SU-DHL-6 (cell line): ENCODE measurements around the gene HERC4.
"Not testable (repeated sequence)": the region's sequence is repeated elsewhere in the genome, so short reads cannot be mapped to it uniquely, and the experiment has no call there.

ENCODE experiments used
- H2AFZ ChIP-seq: fragments of 200-600 bp; sonication (generic); 2 replicates; pipeline ENCODE4 v1.6.1; 2014; ENCODE audit warnings: low read depth, mild to moderate bottlenecking, moderate library complexity, mixed read lengths, antibody characterized with exemption, low read length; ENCODE audit not compliant: severe bottlenecking
- H3F3A ChIP-seq: fragments of 200-600 bp; shearing (Covaris generic); 2 replicates; pipeline ENCODE4 v1.6.0; 2016; ENCODE audit warnings: antibody characterized with exemption, mild to moderate bottlenecking; ENCODE audit not compliant: insufficient read depth
- H3K27ac ChIP-seq: fragments of 200-600 bp; sonication (generic); 2 replicates; pipeline ENCODE4 v1.5.1; 2016; ENCODE audit warnings: low read depth, mild to moderate bottlenecking, low read length, moderate library complexity, mixed read lengths
- H3K27me3 ChIP-seq: fragments of 200-600 bp; sonication (generic), shearing (Covaris generic); 2 replicates; pipeline ENCODE4 v1.6.0; 2014; ENCODE audit warnings: mild to moderate bottlenecking, low read length
- H3K36me3 ChIP-seq: fragments of 200-600 bp; sonication (generic); 2 replicates; pipeline ENCODE4 v1.6.1; 2014; ENCODE audit warnings: mild to moderate bottlenecking, low read length, mixed read lengths
- H3K4me2 ChIP-seq: fragments of 300-600, 200-600 bp; shearing (Covaris generic), sonication (generic); 2 replicates; pipeline ENCODE4 v1.6.0; 2014; ENCODE audit warnings: low read length, low read depth, mild to moderate bottlenecking; ENCODE audit not compliant: poor library complexity, severe bottlenecking
- H3K4me3 ChIP-seq: fragments of 200-600 bp; sonication (generic); 2 replicates; pipeline ENCODE4 v1.5.1; 2014; ENCODE audit warnings: antibody characterized with exemption, low read length, mild to moderate bottlenecking, mixed read lengths; ENCODE audit not compliant: insufficient read depth, poor library complexity, severe bottlenecking
- H3K79me2 ChIP-seq: fragments of 200-600 bp; sonication (generic); 2 replicates; pipeline ENCODE4 v1.6.1; 2014; ENCODE audit warnings: mild to moderate bottlenecking, low read length, moderate library complexity; ENCODE audit not compliant: insufficient read depth
- H3K9ac ChIP-seq: fragments of 200-600 bp; sonication (generic); 2 replicates; pipeline ENCODE4 v1.7.0; 2014; ENCODE audit warnings: mild to moderate bottlenecking, low read length
- H3K9me2 ChIP-seq: fragments of 200-600 bp; sonication (generic); replicated peaks from 2 replicates; pipeline ENCODE4 v1.6.1; 2014; ENCODE audit warnings: low read length; ENCODE audit not compliant: insufficient read depth
- H3K9me3 ChIP-seq: fragments of 200-600 bp; sonication (generic); 2 replicates; pipeline ENCODE4 v1.6.1; 2014; ENCODE audit warnings: low read length, mixed read lengths; ENCODE audit not compliant: insufficient read depth
- H4K20me1 ChIP-seq: fragments of 200-600 bp; sonication (generic); 2 replicates; pipeline ENCODE4 v1.6.1; 2014; ENCODE audit warnings: low read depth, mild to moderate bottlenecking, antibody characterized with exemption, low read length, moderate library complexity, mixed read lengths
- EZH2phosphoT487 ChIP-seq: fragments of 200-600 bp; sonication (generic), shearing (Covaris generic); conservative IDR thresholded peaks from 2 replicates; pipeline ENCODE4 v1.6.1; 2018; ENCODE audit warnings: mild to moderate bottlenecking, antibody characterized with exemption, low read length, moderate library complexity, mixed read lengths
- TF ChIP-seq, protein P1 (sequence below): fragments of 200-600 bp; sonication (generic); IDR thresholded peaks from one replicate; pipeline ENCODE4 v1.5.1; 2017; ENCODE audit warnings: antibody characterized with exemption, mild to moderate bottlenecking, low read length, moderate library complexity; ENCODE audit not compliant: insufficient read depth, poor library complexity, severe bottlenecking

HERC4 gene

DNA sequence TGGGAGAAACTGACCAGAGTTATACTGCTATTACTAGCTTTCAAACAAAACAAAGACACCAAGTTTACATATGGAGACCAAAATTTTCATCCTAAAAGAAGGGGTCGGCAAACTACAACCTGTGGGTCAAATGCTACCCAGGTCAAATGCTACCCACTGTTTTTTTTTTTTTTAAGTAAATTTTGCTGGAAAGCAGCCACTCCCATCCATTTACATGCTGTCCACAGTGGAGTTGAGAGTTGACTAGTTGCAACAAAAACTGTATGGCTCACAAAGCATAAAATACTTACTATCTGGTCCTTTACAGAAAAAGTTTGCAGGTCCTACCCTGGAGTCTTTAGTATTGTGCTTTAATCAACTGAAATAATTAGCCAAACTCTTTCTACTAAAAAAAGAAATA is 99.2 kb downstream of the HERC4 start:
- H4K20me1 ChIP-seq = no peaks in the 10 kb centered on the region
- H3K36me3 ChIP-seq = peaks cover 32% of the 10 kb centered on the region
- no peaks in the 10 kb centered on the region for H3K27me3 ChIP-seq
- H3K27ac ChIP-seq = no peak overlapping the region
- no peak overlapping the region for H2AFZ ChIP-seq
- no peak overlapping the region for H3K9ac ChIP-seq
- no peaks in the 10 kb centered on the region for H3K79me2 ChIP-seq
- H3K4me3 ChIP-seq = no peak overlapping the region
- no peak overlapping the region for H3K4me2 ChIP-seq
- H3K9me3 ChIP-seq = no peaks in the 10 kb centered on the region; the same call in 1 of the 2 replicates
- TF ChIP-seq, protein P1, sequence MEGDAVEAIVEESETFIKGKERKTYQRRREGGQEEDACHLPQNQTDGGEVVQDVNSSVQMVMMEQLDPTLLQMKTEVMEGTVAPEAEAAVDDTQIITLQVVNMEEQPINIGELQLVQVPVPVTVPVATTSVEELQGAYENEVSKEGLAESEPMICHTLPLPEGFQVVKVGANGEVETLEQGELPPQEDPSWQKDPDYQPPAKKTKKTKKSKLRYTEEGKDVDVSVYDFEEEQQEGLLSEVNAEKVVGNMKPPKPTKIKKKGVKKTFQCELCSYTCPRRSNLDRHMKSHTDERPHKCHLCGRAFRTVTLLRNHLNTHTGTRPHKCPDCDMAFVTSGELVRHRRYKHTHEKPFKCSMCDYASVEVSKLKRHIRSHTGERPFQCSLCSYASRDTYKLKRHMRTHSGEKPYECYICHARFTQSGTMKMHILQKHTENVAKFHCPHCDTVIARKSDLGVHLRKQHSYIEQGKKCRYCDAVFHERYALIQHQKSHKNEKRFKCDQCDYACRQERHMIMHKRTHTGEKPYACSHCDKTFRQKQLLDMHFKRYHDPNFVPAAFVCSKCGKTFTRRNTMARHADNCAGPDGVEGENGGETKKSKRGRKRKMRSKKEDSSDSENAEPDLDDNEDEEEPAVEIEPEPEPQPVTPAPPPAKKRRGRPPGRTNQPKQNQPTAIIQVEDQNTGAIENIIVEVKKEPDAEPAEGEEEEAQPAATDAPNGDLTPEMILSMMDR = no peak
- no peaks in the 10 kb centered on the region for H3F3A ChIP-seq
- H3K9me2 ChIP-seq = no peaks in the 10 kb centered on the region

DNA sequence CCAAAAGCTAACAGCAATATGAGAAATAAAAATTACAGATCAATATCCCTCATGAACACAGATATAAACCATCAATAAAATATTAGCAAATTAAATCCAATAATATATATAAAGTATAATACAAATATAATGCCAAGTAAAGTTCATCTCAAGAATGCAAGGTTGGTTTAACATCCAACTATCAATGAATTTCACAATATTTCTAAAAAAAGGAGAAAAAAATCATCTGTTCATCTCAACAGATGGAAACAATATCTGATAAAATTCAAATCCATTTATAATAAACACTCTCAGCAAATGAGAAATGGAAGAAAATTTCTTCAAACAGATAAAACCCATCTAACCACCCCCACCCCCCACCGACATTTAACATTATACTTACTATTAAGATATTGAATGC is 103.8 kb downstream of the HERC4 start:
- Histone ChIP-seq H3K9me2 (no peaks in the 10 kb centered on the region), H3F3A (no peaks in the 10 kb centered on the region), H3K4me2 (no peak overlapping the region), H3K9me3 (no peaks in the 10 kb centered on the region; the same call in 1 of the 2 replicates), H4K20me1 (no peaks in the 10 kb centered on the region), H2AFZ (no peak overlapping the region), H3K36me3 (peaks cover 33% of the 10 kb centered on the region), H3K9ac (no peak overlapping the region), H3K79me2 (no peaks in the 10 kb centered on the region), H3K27ac (no peak overlapping the region), H3K4me3 (no peak overlapping the region), H3K27me3 (no peaks in the 10 kb centered on the region)
- no peak for TF ChIP-seq EZH2phosphoT487

DNA sequence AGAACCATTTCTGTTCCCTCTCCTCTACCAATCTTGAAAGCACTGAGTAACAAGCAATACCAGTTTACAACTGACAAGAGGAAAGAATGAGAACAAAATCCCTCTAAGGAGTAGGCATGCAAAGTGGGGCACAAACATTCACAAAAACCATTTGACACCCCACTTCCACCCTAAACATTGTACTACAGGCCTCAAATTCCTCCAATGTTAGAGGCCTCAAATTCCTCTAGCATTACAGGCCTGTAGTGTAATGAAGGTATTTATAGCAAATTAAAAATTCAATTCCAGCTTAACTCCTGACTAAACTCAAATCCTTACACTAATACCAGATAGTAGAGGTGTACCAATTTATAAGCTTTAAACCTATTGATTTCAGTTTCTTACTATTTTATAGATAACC is 105.2 kb downstream of the HERC4 start:
- Histone ChIP-seq H3K27ac (no peak overlapping the region), H3K36me3 (peaks cover 36% of the 10 kb centered on the region), H3K27me3 (no peaks in the 10 kb centered on the region), H3K79me2 (no peaks in the 10 kb centered on the region), H2AFZ (no peak overlapping the region), H3K9me3 (no peaks in the 10 kb centered on the region; the same call in 1 of the 2 replicates), H3K4me3 (no peak overlapping the region), H3K4me2 (no peak overlapping the region), H3F3A (no peaks in the 10 kb centered on the region), H4K20me1 (no peaks in the 10 kb centered on the region), H3K9ac (no peak overlapping the region), H3K9me2 (no peaks in the 10 kb centered on the region)
- TF ChIP-seq EZH2phosphoT487 = no peak
- TF ChIP-seq, protein P1 = no peak

DNA sequence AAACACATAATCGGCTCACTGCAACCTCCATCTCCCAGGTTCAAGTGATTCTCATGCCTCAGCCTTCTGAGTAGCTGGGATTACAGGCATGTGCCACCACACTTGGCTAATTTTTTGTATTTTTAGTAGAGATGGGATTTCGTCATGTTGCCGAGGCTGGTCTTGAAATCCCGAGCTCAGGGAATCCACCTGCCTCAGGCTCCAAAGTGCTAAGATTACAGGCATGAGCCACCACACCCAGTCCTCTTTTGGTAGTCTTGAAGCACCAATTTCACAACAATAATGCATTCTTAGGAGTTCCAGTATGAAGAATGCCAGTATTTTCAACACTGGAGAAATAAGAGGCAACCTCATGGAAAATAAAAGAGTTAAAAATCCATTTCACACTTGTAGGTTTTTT is 109.0 kb downstream of the HERC4 start:
- H3K27me3 ChIP-seq, H3F3A ChIP-seq, H3K4me2 ChIP-seq, H3K9ac ChIP-seq, H3K4me3 ChIP-seq, H4K20me1 ChIP-seq, H3K9me3 ChIP-seq, H2AFZ ChIP-seq, H3K27ac ChIP-seq, H3K79me2 ChIP-seq, H3K9me2 ChIP-seq: not testable (repeated sequence)
- H3K36me3 ChIP-seq = peaks cover 11% of the 10 kb centered on the region; the same call in 1 of the 2 replicates
